Trophoblast cell (in vitro differentiated cells and primary cell): ENCODE results near the gene CCL26.
A peak's percentile ranks its signal among the peaks of the same experiment; 100 is the strongest.
"Not testable (repeated sequence)": the region's sequence is repeated elsewhere in the genome, so short reads cannot be mapped to it uniquely, and the experiment has no call there.

Source experiments
- DNase-seq, 2 donors: peaks; one replicate each; pipeline ENCODE4 v3.0.0-alpha.2; 2016
- H2AFZ ChIP-seq: 2 replicates; pipeline ENCODE4 v1.6.1; 2013; ENCODE audit warnings: low read length, moderate library complexity, mild to moderate bottlenecking; ENCODE audit not compliant: insufficient read depth, poor library complexity
- H2AK5ac ChIP-seq: 2 replicates; pipeline ENCODE4 v1.6.1; 2013; ENCODE audit warnings: mild to moderate bottlenecking, low read length
- H2BK120ac ChIP-seq: 2 replicates; pipeline ENCODE4 v1.6.1; 2013; ENCODE audit warnings: low read length, mild to moderate bottlenecking, moderate library complexity; ENCODE audit not compliant: insufficient read depth, poor library complexity
- H2BK12ac ChIP-seq: 2 replicates; pipeline ENCODE4 v1.6.1; 2013; ENCODE audit warnings: mild to moderate bottlenecking, low read length, moderate library complexity
- H2BK5ac ChIP-seq: 2 replicates; pipeline ENCODE4 v1.6.1; 2013; ENCODE audit warnings: low read length, low read depth, moderate library complexity, mild to moderate bottlenecking; ENCODE audit not compliant: poor library complexity
- H3K14ac ChIP-seq: 2 replicates; pipeline ENCODE4 v1.6.1; 2013; ENCODE audit warnings: mild to moderate bottlenecking, low read length
- H3K18ac ChIP-seq: 2 replicates; pipeline ENCODE4 v1.6.1; 2013; ENCODE audit warnings: mild to moderate bottlenecking, low read length
- H3K23ac ChIP-seq: 2 replicates; pipeline ENCODE4 v1.6.1; 2013; ENCODE audit warnings: low read length
- H3K27ac ChIP-seq: 2 replicates; pipeline ENCODE4 v1.5.1; 2013; ENCODE audit warnings: low read depth, mild to moderate bottlenecking, inconsistent platforms, low read length, moderate library complexity
- H3K27me3 ChIP-seq: 2 replicates; pipeline ENCODE4 v1.6.1; 2013; ENCODE audit warnings: inconsistent platforms, mild to moderate bottlenecking, low read length, moderate library complexity; ENCODE audit not compliant: insufficient read depth
- H3K36me3 ChIP-seq, 2 experiments: 1 replicate in 1 of 2; 2 replicates in 1 of 2; pipeline ENCODE4 v1.6.1; 2013; ENCODE audit warnings: low read length in 2 of 2, mild to moderate bottlenecking in 2 of 2, moderate library complexity in 1 of 2; ENCODE audit not compliant: insufficient read depth in 2 of 2, control insufficient read depth in 1 of 2
- H3K4ac ChIP-seq: 2 replicates; pipeline ENCODE4 v1.6.1; 2013; ENCODE audit warnings: low read depth, mild to moderate bottlenecking, low read length, moderate library complexity
- H3K4me1 ChIP-seq, 2 experiments: 1 replicate in 1 of 2; 2 replicates in 1 of 2; pipeline ENCODE4 v1.6.1; 2013; ENCODE audit warnings: low read length in 2 of 2, mild to moderate bottlenecking in 2 of 2, moderate library complexity in 1 of 2; ENCODE audit not compliant: insufficient read depth in 2 of 2, control insufficient read depth in 1 of 2
- H3K4me2 ChIP-seq: 2 replicates; pipeline ENCODE4 v1.6.1; 2013; ENCODE audit warnings: inconsistent platforms, mild to moderate bottlenecking, low read length, moderate library complexity
- H3K4me3 ChIP-seq: 2 replicates; pipeline ENCODE4 v1.5.1; 2013; ENCODE audit warnings: mild to moderate bottlenecking, low read depth, low read length, inconsistent platforms
- H3K79me1 ChIP-seq: one replicate; pipeline ENCODE4 v1.6.1; 2013; ENCODE audit warnings: low read length
- H3K79me2 ChIP-seq: 2 replicates; pipeline ENCODE4 v1.6.1; 2013; ENCODE audit warnings: low read length, mild to moderate bottlenecking; ENCODE audit not compliant: control insufficient read depth, insufficient read depth, poor library complexity
- H3K9ac ChIP-seq: 2 replicates; pipeline ENCODE4 v1.6.1; 2013; ENCODE audit warnings: mild to moderate bottlenecking, low read length
- H3K9me3 ChIP-seq: 2 replicates; pipeline ENCODE4 v1.6.1; 2013; ENCODE audit warnings: low read depth, mild to moderate bottlenecking, control low read depth, inconsistent platforms, low read length; ENCODE audit not compliant: insufficient read depth
- H4K12ac ChIP-seq: 2 replicates; pipeline ENCODE4 v1.6.1; 2013; ENCODE audit warnings: low read depth, mild to moderate bottlenecking, low read length, moderate library complexity
- H4K8ac ChIP-seq: 2 replicates; pipeline ENCODE4 v1.6.1; 2013; ENCODE audit warnings: low read depth, mild to moderate bottlenecking, low read length, moderate library complexity
- H4K91ac ChIP-seq: one replicate; pipeline ENCODE4 v1.6.1; 2013; ENCODE audit warnings: low read depth, mild to moderate bottlenecking, low read length, moderate library complexity
- WGBS: extraction: QIAGEN DNeasy Blood & Tissue Kit; methylation state at CpG from one replicate; pipeline ENCODE4 v1.1.7; 2013; ENCODE audit warnings: missing lambda C conversion rate; ENCODE audit not compliant: insufficient read length, insufficient coverage; ENCODE audit errors: extremely low coverage; 5-methylcytosine and 5-hydroxymethylcytosine counted together

Gene CCL26

GRCh38 chr7:75761801-75762200 is 10.2 kb downstream of the CCL26 start:
- H3K4ac ChIP-seq, H2AK5ac ChIP-seq, H3K4me2 ChIP-seq, H3K9me3 ChIP-seq, H2BK5ac ChIP-seq, H3K9ac ChIP-seq, H3K23ac ChIP-seq, H3K79me2 ChIP-seq, H3K4me1 ChIP-seq, H3K79me1 ChIP-seq, H3K14ac ChIP-seq, H2AFZ ChIP-seq, H2BK12ac ChIP-seq, H3K27me3 ChIP-seq, H3K18ac ChIP-seq, H3K27ac ChIP-seq, H4K91ac ChIP-seq, H4K8ac ChIP-seq, H3K4me3 ChIP-seq, DNase-seq, H2BK120ac ChIP-seq, H3K36me3 ChIP-seq, H4K12ac ChIP-seq: not testable (repeated sequence)
- no CpG with 5 or more reads among the region's 3 CpGs for whole genome bisulfite sequencing

- no peaks in the 10 kb centered on the region for H3K4me1 ChIP-seq
- no peak overlapping the region for H2BK120ac ChIP-seq
- no peaks in the 10 kb centered on the region for H3K79me2 ChIP-seq
- no peak overlapping the region for H2AFZ ChIP-seq
- no peak overlapping the region for H3K4me3 ChIP-seq
- H3K4me2 ChIP-seq, result no peak overlapping the region
- no peaks in the 10 kb centered on the region for H3K79me1 ChIP-seq
- no peak overlapping the region for H3K14ac ChIP-seq
- no peak overlapping the region for H2BK12ac ChIP-seq
- H3K4ac ChIP-seq, result no peak overlapping the region
- H4K8ac ChIP-seq, result no peak overlapping the region
- no peak overlapping the region for H3K27ac ChIP-seq
- H4K12ac ChIP-seq, result no peak overlapping the region
- H3K9me3 ChIP-seq, result no peaks in the 10 kb centered on the region
- no peak overlapping the region for H3K23ac ChIP-seq
- WGBS, result no CpG with 5 or more reads among the region's 2 CpGs
- no peak overlapping the region for H3K18ac ChIP-seq
- no peak overlapping the region for H2AK5ac ChIP-seq
- no peaks in the 10 kb centered on the region for H3K36me3 ChIP-seq
- H4K91ac ChIP-seq, result no peak overlapping the region
- no peak overlapping the region for H2BK5ac ChIP-seq
- H3K9ac ChIP-seq, result no peak overlapping the region
- DNase-seq, result no peak
- no peaks in the 10 kb centered on the region for H3K27me3 ChIP-seq
These were observed 13.5 kb downstream of the CCL26 start for GRCh38 chr7:75758491-75758890.

GRCh38 chr7:75757860-75758259 is 14.2 kb downstream of the CCL26 start:
- H3K18ac ChIP-seq, result no peak overlapping the region
- H3K9me3 ChIP-seq, result no peaks in the 10 kb centered on the region
- H2AFZ ChIP-seq, result no peak overlapping the region
- H3K4ac ChIP-seq, result no peak overlapping the region
- no peak overlapping the region for H3K23ac ChIP-seq
- H2AK5ac ChIP-seq, result no peak overlapping the region
- H3K4me2 ChIP-seq, result no peak overlapping the region
- no peaks in the 10 kb centered on the region for H3K27me3 ChIP-seq
- no peak overlapping the region for H3K27ac ChIP-seq
- no peak overlapping the region for H2BK12ac ChIP-seq
- no CpG with 5 or more reads among the region's 7 CpGs for WGBS
- no peak overlapping the region for H2BK5ac ChIP-seq
- DNase-seq, result no peak
- no peaks in the 10 kb centered on the region for H3K36me3 ChIP-seq
- H3K79me2 ChIP-seq, result no peaks in the 10 kb centered on the region
- no peak overlapping the region for H4K12ac ChIP-seq
- H3K79me1 ChIP-seq, result no peaks in the 10 kb centered on the region
- no peak overlapping the region for H4K91ac ChIP-seq
- H2BK120ac ChIP-seq, result no peak overlapping the region
- H4K8ac ChIP-seq, result no peak overlapping the region
- H3K9ac ChIP-seq, result no peak overlapping the region
- H3K4me3 ChIP-seq, result no peak overlapping the region
- no peak overlapping the region for H3K14ac ChIP-seq
- no peaks in the 10 kb centered on the region for H3K4me1 ChIP-seq

GRCh38 chr7:75756991-75757676 is 14.9 kb downstream of the CCL26 start:
- no peak overlapping the region for H4K91ac ChIP-seq
- H3K4me3 ChIP-seq, result no peak overlapping the region
- H3K79me1 ChIP-seq, result no peaks in the 10 kb centered on the region
- no peak overlapping the region for H2AFZ ChIP-seq
- peak; percentile 27 to 68 for DNase-seq
- H3K4me2 ChIP-seq, result no peak overlapping the region
- no peak overlapping the region for H3K27ac ChIP-seq
- no peak overlapping the region for H4K12ac ChIP-seq
- no peak overlapping the region for H3K4ac ChIP-seq
- H3K23ac ChIP-seq, result no peak overlapping the region
- H3K4me1 ChIP-seq, result no peaks in the 10 kb centered on the region
- no peak overlapping the region for H3K9ac ChIP-seq
- no peak overlapping the region for H2BK12ac ChIP-seq
- no peak overlapping the region for H4K8ac ChIP-seq
- no peaks in the 10 kb centered on the region for H3K9me3 ChIP-seq
- no peak overlapping the region for H2AK5ac ChIP-seq
- H3K79me2 ChIP-seq, result no peaks in the 10 kb centered on the region
- no peaks in the 10 kb centered on the region for H3K27me3 ChIP-seq
- no peak overlapping the region for H3K14ac ChIP-seq
- H3K36me3 ChIP-seq, result no peaks in the 10 kb centered on the region
- no peak overlapping the region for H2BK5ac ChIP-seq
- no peak overlapping the region for H3K18ac ChIP-seq
- no peak overlapping the region for H2BK120ac ChIP-seq
- WGBS, result no CpG with 5 or more reads among the region's 6 CpGs
